LNCaP clone FGC (cell line): Measurements from ENCODE around the gene NPAS4.

Source experiments
- DNase-seq: peaks from one replicate; pipeline ENCODE4 v3.0.0-alpha.2; 2011; ENCODE audit warnings: low read depth
- H3K4me3 ChIP-seq: 2 replicates; pipeline ENCODE4 v1.5.1; 2011; ENCODE audit warnings: mild to moderate bottlenecking, low read depth, low read length, control low read depth
- CTCF ChIP-seq: IDR thresholded peaks from 2 replicates; pipeline ENCODE4 v1.5.1; 2012; ENCODE audit warnings: mild to moderate bottlenecking; ENCODE audit not compliant: control insufficient read depth, insufficient read depth; ENCODE audit errors: extremely low read depth

Gene NPAS4

GRCh38 chr11:66467756-66468155 is 46.9 kb downstream of the NPAS4 start:
- no peak for DNase-seq

GRCh38 chr11:66468691-66469090 is 47.9 kb downstream of the NPAS4 start:
- H3K4me3 ChIP-seq, result no peak overlapping the region
- no peak for TF ChIP-seq CTCF
- DNase-seq, result no peak

More at GRCh38 chr11:66467756-66468155, 46.9 kb downstream of the NPAS4 start:
- peak overlapping the region; percentile 81 for H3K4me3 ChIP-seq
- TF ChIP-seq CTCF, result no peak

GRCh38 chr11:66469441-66469840 is 48.6 kb downstream of the NPAS4 start:
- H3K4me3 ChIP-seq, result no peak overlapping the region
- no peak for DNase-seq
- TF ChIP-seq CTCF, result no peak

GRCh38 chr11:66470015-66470414 is 49.2 kb downstream of the NPAS4 start:
- no peak for DNase-seq
- H3K4me3 ChIP-seq, result no peak overlapping the region
- TF ChIP-seq CTCF, result no peak

GRCh38 chr11:66471142-66471541 is 50.3 kb downstream of the NPAS4 start:
- no peak for DNase-seq
- H3K4me3 ChIP-seq, result no peak overlapping the region
- TF ChIP-seq CTCF, result no peak

- no peak overlapping the region for H3K4me3 ChIP-seq
- no peak for DNase-seq
- no peak for TF ChIP-seq CTCF
Observed at GRCh38 chr11:66472054-66472453, 51.2 kb downstream of the NPAS4 start.

- DNase-seq, result no peak
- TF ChIP-seq CTCF, result no peak
- no peak overlapping the region for H3K4me3 ChIP-seq
Observed at GRCh38 chr11:66473167-66473566, 52.3 kb downstream of the NPAS4 start.
